ENCODE measurements around the gene SLX4IP.

The SLX4IP gene

GRCh38 chr20:10644458-10645204, 209.5 kb downstream of the SLX4IP start:
- Histone ChIP-seq H3K27ac (replicated peaks) (no peak overlapping the region), H3K4me3 (replicated peaks; ENCODE audit: insufficient read depth, low read length) (no peak overlapping the region), H3K27me3 (ENCODE audit: insufficient read depth, poor library complexity, severe bottlenecking) (no peaks in the 10 kb centered on the region)
- no peak for DNase-seq (ENCODE audit: low read depth in 1 of 2, low spot score in 1 of 2)
- TF ChIP-seq REST (IDR thresholded peaks at IDR 0.05; ENCODE audit: insufficient replicate concordance, low read depth) (no peak), POLR2AphosphoS5 (IDR thresholded peaks at IDR 0.05; ENCODE audit: low read depth) (no peak), SPI1 (IDR thresholded peaks at IDR 0.05; ENCODE audit: borderline replicate concordance, low read depth) (no peak), GABPA (IDR thresholded peaks at IDR 0.05; ENCODE audit: low read depth) (no peak)
- TF ChIP-seq, protein P1, sequence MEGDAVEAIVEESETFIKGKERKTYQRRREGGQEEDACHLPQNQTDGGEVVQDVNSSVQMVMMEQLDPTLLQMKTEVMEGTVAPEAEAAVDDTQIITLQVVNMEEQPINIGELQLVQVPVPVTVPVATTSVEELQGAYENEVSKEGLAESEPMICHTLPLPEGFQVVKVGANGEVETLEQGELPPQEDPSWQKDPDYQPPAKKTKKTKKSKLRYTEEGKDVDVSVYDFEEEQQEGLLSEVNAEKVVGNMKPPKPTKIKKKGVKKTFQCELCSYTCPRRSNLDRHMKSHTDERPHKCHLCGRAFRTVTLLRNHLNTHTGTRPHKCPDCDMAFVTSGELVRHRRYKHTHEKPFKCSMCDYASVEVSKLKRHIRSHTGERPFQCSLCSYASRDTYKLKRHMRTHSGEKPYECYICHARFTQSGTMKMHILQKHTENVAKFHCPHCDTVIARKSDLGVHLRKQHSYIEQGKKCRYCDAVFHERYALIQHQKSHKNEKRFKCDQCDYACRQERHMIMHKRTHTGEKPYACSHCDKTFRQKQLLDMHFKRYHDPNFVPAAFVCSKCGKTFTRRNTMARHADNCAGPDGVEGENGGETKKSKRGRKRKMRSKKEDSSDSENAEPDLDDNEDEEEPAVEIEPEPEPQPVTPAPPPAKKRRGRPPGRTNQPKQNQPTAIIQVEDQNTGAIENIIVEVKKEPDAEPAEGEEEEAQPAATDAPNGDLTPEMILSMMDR (IDR thresholded peaks at IDR 0.05; ENCODE audit: insufficient read depth, low read length): no peak

DNA sequence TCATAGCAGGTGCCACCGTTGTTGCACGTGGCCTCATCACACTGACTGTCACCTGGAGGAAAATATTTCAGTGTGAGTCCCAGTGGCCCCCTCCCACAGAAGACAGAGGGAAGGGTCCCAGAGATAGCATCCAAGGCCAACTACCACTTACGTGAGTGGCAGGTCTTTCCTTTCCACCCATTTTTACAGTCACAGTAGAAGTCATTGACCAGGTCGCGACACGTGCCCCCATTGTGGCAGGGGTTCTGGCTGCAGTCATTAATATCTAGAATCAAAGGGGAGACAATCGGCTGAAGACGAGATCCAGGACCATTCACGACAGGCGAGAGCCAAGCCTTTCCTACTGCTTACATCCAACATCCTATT, 210.1 kb downstream of the SLX4IP start:
- no peak for TF ChIP-seq POLR2AphosphoS5 (IDR thresholded peaks at IDR 0.05; ENCODE audit: low read depth)
- TF ChIP-seq REST (IDR thresholded peaks at IDR 0.05; ENCODE audit: insufficient replicate concordance, low read depth): no peak
- TF ChIP-seq, protein P1 (IDR thresholded peaks at IDR 0.05; ENCODE audit: insufficient read depth, low read length): no peak
- Histone ChIP-seq H3K27ac (replicated peaks) (no peak overlapping the region), H3K27me3 (ENCODE audit: insufficient read depth, poor library complexity, severe bottlenecking) (no peaks in the 10 kb centered on the region), H3K4me3 (replicated peaks; ENCODE audit: insufficient read depth, low read length) (no peak overlapping the region)
- DNase-seq (ENCODE audit: low read depth in 1 of 2, low spot score in 1 of 2): no peak

- no peak overlapping the region for H3K27ac ChIP-seq (replicated peaks)
- no peak for TF ChIP-seq REST (IDR thresholded peaks at IDR 0.05; ENCODE audit: insufficient replicate concordance, low read depth)
- TF ChIP-seq GABPA (IDR thresholded peaks at IDR 0.05; ENCODE audit: low read depth): no peak
- H3K27me3 ChIP-seq (ENCODE audit: insufficient read depth, poor library complexity, severe bottlenecking): no peaks in the 10 kb centered on the region
- no peak for DNase-seq (ENCODE audit: low read depth in 1 of 2, low spot score in 1 of 2)
- H3K4me3 ChIP-seq (replicated peaks; ENCODE audit: insufficient read depth, low read length): no peak overlapping the region
Observed at GRCh38 chr20:10646006-10646405, 210.9 kb downstream of the SLX4IP start.
